ENCODE results near the gene C9orf43. TPM values are rescaled to one million over a fixed set of nuclear protein-coding genes. Genes with fewer than 3 reads are reported as not detected.

C9orf43 gene
- total and polyA plus RNA-seq, 9 of the 15 experiments (the other 6 are each of a cell fraction or from before 2014, with no cell fraction given) = 0.21 to 0.58 (median 0.33) TPM

DNA sequence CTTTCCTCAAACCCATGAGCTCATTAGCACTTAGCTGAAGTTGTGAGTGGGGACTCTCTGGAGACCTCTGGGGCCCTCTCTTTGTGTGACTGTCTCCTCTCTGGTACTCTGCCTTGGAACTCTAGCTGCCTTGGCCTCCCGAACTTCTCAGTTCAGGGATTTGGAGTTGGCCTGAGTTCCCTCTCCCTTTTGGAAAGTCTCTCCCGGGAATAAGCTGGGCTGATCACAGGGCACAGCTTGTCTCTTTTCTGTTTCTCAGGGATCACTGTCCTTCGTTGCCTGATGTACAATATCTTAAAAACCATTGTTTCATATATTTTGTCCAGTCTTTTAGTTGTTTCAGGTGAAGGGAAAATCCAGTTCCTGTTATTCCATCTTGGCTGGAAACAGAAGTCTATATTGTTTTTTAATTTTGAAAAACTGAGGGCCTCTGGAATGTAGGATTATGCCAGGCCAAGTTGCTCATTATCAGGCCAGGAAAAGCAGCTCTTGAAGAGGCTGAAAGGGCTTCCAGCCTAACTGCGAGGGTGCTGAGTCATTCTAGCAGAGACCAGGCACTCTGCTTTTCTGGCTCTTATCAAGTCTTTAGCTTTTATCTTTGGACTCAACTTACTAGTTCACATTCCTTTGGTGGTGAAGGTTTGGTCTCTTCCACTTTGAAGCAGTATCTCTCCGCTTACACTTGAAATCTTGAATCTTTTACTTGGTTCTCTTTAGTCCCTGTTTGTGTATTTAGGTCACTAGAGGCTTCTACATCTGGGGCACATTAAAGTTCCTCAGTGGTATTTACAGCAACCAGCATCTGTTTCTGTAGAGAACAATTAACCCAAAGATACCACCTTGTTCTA lies 44.6 kb downstream of the C9orf43 start (continued):
- TF ChIP-seq, protein P1, sequence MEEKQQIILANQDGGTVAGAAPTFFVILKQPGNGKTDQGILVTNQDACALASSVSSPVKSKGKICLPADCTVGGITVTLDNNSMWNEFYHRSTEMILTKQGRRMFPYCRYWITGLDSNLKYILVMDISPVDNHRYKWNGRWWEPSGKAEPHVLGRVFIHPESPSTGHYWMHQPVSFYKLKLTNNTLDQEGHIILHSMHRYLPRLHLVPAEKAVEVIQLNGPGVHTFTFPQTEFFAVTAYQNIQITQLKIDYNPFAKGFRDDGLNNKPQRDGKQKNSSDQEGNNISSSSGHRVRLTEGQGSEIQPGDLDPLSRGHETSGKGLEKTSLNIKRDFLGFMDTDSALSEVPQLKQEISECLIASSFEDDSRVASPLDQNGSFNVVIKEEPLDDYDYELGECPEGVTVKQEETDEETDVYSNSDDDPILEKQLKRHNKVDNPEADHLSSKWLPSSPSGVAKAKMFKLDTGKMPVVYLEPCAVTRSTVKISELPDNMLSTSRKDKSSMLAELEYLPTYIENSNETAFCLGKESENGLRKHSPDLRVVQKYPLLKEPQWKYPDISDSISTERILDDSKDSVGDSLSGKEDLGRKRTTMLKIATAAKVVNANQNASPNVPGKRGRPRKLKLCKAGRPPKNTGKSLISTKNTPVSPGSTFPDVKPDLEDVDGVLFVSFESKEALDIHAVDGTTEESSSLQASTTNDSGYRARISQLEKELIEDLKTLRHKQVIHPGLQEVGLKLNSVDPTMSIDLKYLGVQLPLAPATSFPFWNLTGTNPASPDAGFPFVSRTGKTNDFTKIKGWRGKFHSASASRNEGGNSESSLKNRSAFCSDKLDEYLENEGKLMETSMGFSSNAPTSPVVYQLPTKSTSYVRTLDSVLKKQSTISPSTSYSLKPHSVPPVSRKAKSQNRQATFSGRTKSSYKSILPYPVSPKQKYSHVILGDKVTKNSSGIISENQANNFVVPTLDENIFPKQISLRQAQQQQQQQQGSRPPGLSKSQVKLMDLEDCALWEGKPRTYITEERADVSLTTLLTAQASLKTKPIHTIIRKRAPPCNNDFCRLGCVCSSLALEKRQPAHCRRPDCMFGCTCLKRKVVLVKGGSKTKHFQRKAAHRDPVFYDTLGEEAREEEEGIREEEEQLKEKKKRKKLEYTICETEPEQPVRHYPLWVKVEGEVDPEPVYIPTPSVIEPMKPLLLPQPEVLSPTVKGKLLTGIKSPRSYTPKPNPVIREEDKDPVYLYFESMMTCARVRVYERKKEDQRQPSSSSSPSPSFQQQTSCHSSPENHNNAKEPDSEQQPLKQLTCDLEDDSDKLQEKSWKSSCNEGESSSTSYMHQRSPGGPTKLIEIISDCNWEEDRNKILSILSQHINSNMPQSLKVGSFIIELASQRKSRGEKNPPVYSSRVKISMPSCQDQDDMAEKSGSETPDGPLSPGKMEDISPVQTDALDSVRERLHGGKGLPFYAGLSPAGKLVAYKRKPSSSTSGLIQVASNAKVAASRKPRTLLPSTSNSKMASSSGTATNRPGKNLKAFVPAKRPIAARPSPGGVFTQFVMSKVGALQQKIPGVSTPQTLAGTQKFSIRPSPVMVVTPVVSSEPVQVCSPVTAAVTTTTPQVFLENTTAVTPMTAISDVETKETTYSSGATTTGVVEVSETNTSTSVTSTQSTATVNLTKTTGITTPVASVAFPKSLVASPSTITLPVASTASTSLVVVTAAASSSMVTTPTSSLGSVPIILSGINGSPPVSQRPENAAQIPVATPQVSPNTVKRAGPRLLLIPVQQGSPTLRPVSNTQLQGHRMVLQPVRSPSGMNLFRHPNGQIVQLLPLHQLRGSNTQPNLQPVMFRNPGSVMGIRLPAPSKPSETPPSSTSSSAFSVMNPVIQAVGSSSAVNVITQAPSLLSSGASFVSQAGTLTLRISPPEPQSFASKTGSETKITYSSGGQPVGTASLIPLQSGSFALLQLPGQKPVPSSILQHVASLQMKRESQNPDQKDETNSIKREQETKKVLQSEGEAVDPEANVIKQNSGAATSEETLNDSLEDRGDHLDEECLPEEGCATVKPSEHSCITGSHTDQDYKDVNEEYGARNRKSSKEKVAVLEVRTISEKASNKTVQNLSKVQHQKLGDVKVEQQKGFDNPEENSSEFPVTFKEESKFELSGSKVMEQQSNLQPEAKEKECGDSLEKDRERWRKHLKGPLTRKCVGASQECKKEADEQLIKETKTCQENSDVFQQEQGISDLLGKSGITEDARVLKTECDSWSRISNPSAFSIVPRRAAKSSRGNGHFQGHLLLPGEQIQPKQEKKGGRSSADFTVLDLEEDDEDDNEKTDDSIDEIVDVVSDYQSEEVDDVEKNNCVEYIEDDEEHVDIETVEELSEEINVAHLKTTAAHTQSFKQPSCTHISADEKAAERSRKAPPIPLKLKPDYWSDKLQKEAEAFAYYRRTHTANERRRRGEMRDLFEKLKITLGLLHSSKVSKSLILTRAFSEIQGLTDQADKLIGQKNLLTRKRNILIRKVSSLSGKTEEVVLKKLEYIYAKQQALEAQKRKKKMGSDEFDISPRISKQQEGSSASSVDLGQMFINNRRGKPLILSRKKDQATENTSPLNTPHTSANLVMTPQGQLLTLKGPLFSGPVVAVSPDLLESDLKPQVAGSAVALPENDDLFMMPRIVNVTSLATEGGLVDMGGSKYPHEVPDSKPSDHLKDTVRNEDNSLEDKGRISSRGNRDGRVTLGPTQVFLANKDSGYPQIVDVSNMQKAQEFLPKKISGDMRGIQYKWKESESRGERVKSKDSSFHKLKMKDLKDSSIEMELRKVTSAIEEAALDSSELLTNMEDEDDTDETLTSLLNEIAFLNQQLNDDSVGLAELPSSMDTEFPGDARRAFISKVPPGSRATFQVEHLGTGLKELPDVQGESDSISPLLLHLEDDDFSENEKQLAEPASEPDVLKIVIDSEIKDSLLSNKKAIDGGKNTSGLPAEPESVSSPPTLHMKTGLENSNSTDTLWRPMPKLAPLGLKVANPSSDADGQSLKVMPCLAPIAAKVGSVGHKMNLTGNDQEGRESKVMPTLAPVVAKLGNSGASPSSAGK (IDR thresholded peaks at IDR 0.05) = no peak; the same call in 1 of the 2 replicates
- peak; percentile 37 for TF ChIP-seq CCNT2 (IDR thresholded peaks at IDR 0.05; ENCODE audit: borderline replicate concordance, extremely low read depth, insufficient read length, low read depth, low read length)
- peak; percentile 78 for TF ChIP-seq EP300 (IDR thresholded peaks at IDR 0.05; ENCODE audit: low read length)
- peak; percentile 83 for TF ChIP-seq CBFA2T2 (conservative IDR thresholded peaks at IDR 0.05)
- TF ChIP-seq CHD2 (IDR thresholded peaks at IDR 0.05; ENCODE audit: low read depth, low read length) = no peak
- peak in 1 of 2 experiments; percentile 67; a peak in 2 of 4 replicates for TF ChIP-seq TBL1XR1 (IDR thresholded peaks at IDR 0.05; ENCODE audit: low read length in 2 of 2)
- no peak; the same call in 1 of the 2 replicates for TF ChIP-seq SMAD4 (CRISPR knock-in tag; conservative IDR thresholded peaks at IDR 0.05)
- no peak for TF ChIP-seq SMAD3 (CRISPR knock-in tag; conservative IDR thresholded peaks at IDR 0.05)
- TF ChIP-seq TAF7 (tag; IDR thresholded peaks at IDR 0.05) = no peak
- TF ChIP-seq, protein P2, sequence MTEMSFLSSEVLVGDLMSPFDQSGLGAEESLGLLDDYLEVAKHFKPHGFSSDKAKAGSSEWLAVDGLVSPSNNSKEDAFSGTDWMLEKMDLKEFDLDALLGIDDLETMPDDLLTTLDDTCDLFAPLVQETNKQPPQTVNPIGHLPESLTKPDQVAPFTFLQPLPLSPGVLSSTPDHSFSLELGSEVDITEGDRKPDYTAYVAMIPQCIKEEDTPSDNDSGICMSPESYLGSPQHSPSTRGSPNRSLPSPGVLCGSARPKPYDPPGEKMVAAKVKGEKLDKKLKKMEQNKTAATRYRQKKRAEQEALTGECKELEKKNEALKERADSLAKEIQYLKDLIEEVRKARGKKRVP (CRISPR knock-in tag; IDR thresholded peaks at IDR 0.05) = no peak
- TF ChIP-seq ARID2 (IDR thresholded peaks at IDR 0.05) = no peak
- no peak for TF ChIP-seq CAMTA2 (CRISPR knock-in tag; conservative IDR thresholded peaks at IDR 0.05)
- TF ChIP-seq RBM34 (IDR thresholded peaks at IDR 0.05; ENCODE audit: borderline replicate concordance, insufficient read depth, low read length) = no peak
- no peak for TF ChIP-seq SIRT6 (IDR thresholded peaks at IDR 0.05; ENCODE audit: low read depth, low read length)
- TF ChIP-seq MEF2D (tag; conservative IDR thresholded peaks at IDR 0.05; ENCODE audit: low read depth) = no peak
- no peak for TF ChIP-seq ZNF23 (CRISPR knock-in tag; IDR thresholded peaks at IDR 0.05)
- TF ChIP-seq ZFP1 (CRISPR knock-in tag; IDR thresholded peaks at IDR 0.05) = no peak
